ENCODE measurements around the gene THOP1.

The THOP1 gene

DNA sequence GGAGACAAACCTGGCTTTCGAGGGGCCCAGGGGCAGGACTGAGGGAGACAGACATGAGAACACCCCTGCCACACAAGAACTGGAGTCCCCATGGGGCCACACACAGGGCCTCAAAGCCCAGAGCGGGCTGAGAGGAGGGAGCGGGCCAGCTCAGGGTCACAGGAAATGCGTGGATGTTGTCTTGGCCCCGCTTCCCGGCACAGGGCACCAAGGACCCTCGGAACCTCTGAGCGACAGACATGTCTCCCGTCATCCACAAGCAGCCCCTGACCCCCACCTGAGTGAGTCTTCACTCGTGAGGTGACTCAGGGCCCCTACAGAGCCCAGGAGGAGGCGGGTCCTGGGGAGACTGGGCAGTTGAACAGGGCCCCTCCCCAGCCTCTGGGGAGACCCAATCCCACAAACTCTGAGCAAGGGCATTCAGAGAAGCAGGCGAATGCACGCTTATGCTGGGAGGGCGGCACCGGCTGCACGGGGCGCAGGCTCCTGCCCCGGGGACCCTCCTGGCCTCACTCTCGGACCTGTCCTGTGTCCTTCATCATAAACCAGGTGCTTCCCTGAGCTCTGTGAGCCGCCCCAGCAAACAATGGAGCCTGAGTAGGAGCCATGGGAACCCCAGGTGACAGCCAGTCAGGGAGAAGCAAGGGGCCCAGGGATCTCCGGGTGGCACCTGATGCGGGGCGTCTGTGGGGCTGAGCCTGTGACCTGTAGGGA is 22.4 kb upstream of the THOP1 start:
- DNase-seq = no peak

GRCh38 chr19:2763687-2764086 is 21.6 kb upstream of the THOP1 start:
- no peak for DNase-seq

- no peak for DNase-seq
Observed at GRCh38 chr19:2764945-2765344, 20.4 kb upstream of the THOP1 start.

DNA sequence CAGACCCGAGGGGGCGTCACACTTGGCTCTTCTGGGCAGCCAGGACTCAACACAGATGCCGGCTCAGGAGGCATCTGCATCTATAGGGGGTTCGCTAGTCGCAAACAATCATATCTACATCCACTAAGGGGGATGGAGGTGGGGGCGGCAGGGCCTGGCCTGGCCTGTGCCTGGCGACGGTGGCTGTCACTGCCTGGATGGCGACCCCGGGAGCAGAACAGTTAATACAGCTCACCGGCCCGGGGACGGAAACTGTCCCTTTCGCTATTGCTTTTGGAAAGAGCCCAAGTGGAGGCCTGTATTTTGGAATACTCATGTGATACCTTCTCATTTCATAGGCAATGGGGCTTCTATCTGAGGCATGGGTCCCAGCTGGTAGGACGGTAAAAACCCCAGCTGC is 19.9 kb upstream of the THOP1 start:
- DNase-seq = no peak

DNA sequence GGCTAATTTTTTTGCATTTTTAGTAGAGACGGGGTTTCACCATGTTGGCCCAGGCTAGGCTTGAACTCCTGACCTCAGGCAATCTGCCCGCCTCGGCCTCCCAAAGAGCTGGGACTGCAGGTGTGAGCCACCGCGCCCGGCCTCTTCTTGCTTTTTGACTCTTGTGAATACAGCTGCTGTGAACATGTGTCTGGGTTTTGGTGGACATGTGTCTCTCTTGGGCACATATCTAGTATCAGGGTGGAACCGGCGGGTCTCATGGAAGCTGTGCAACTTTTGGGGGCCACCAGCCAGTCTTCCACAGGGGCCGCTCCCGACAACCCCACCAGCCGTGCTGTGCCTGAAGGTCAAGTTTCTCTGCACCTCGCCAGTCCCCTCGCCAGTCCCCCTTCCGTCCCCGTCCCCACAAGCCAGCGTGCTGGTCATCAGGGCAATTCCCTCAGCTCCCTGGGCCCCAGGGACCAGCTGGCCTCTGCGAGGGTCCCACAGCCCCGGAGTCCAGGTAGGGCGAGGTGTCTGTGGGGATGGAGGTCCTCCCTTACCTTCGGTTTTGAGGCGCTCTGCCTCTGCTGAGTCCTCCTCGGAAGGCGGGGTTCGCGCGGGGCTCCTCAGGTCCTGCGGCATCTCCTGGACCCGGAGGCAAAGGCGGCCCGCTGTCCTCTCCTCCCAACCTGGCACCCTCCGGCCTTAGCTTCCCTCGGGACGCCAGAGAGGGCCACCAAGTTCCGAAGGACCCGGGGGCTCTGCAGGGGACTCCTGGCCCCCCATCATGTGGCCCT is 18.5 kb upstream of the THOP1 start:
- no peak for DNase-seq

DNA sequence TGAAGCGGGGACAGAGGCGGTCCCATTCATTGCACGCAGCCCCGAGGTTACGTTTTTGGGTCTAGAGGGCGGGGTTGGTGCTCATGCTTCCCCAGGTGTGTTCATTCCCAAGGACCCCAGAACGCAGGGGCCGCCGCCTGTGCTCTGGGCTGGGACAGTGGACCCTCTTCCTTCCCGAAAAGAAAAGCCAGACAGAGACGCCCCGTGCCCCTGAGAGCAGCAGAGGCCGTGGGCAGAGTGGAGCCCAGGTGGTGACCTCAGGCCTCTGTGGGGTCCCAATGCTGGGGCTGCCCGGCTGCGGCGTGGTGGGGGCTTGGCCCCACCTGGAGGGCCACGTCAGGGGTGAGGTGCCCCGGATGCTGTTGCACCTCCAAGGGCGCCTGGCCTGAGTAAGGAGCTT is 17.6 kb upstream of the THOP1 start:
- no peak for DNase-seq

- no peak for DNase-seq
Observed at GRCh38 chr19:2768365-2769132, 16.8 kb upstream of the THOP1 start.

DNA sequence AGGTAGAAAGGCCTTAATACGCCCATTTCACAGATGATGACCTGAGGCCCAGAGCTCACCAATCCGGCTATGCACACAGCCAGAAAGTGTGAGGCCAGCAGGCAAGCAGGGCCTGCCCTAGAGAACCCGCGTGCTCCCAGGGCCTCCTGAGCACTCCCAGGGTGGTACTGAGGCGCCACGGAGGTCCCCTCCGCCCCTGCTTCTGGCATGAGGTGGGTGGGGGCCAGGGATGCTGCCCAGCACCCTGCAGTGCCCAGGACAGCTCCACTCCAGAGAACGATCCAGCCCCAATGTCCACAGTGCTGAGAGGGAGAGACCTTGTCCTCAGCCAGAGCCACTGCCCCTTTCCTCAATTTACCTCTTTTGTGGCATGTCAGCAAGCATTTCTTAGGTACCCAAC is 16.1 kb upstream of the THOP1 start:
- DNase-seq = no peak

DNA sequence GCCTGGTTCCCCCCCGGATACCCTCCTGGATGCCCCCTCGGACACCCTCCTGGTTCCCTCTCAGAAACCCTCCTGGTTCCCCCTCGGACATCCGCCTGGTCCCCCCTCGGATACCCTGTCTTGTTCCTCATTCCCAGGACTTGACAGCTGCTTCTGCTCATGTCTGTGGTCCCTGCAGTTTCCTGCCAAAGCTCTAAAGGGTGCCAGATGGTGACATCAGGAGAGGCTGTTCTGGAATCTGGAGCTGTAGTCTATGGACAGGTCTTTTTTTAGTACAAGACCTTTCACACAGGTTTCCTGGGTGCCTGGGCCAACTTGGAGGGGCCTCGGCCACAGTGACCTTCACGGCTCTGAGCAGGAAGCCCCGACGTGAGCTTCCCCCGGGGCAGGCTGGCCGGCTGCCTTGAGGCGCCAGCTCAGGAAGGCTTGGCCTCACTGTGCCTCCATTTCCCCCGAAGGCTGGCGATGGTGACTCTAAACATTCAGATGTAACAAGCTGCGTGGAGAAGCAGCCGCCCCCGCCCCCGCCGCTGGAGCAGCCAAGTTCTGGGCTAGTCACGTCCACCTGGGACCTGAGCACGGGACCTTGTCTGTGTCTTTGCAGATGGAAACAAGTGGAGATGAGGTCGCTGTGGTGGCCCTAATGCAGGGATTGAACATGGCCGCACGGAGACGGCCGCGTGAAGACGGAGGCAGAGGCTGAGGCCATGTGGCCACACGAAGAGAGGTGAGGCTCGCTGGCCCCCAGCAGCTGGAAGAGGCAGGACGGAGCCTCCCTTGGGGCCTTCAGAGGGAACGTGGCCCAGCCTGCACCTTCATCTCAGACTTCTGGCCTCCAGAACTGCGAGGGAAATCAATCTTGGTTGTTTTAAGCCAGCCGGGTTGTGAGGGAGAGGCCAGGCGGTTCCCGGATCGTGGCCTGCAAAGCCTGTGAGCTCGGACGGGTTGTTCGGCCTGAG is 15.0 kb upstream of the THOP1 start:
- peak; percentile 96 to 97 for DNase-seq

DNA sequence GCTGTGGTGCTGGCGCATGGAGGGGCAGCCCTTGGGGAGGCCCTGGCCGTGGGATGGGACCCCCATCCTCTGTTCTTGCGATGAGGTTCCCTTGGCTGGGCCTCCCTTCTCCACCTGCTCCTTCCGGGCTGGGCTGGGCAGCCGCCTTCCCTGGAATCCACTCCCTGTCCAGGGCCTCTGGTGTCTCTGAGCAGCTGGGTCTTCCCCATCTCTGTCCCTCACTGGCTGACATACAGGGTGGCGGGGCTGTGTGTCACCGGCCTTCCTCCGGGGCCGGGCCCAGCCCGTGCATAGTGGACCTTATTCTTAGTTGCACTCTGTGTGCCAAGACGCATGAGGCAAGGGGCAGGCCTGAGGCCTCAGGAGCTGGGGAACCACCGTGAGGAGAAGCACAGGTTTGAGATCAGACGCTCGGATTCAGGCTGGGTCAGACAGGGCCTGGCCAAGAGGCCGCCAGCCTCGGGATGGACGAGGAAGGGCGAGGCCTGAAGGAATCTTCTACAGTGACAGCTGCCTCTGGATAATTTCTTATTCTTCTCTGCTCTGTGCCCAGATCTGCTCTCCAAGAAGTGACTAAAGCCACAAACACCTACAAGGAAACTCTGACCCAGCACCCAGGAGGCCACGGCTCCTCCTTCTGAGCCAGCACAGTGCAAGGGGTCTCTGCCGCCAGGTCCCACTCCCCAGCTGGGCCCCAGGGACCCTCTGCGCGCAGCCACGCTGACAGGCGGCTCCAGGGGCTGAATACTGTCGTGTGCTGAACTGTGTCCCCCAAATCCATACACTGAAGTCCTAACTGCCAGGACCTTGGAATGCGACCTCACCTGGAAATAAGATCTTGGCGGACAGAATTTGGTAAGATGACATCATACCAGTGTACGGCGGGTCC is 13.3 kb upstream of the THOP1 start:
- no peak for DNase-seq

GRCh38 chr19:2774083-2774679 is 11.1 kb upstream of the THOP1 start:
- no peak for DNase-seq

- DNase-seq = peak; percentile 47 to 56
Observed at GRCh38 chr19:2774953-2775555, 10.2 kb upstream of the THOP1 start.

- DNase-seq = peak; percentile 79 to 84
Observed at GRCh38 chr19:2775556-2776430, 9.5 kb upstream of the THOP1 start.

GRCh38 chr19:2777952-2778683 is 7.2 kb upstream of the THOP1 start:
- DNase-seq = no peak

GRCh38 chr19:2779121-2779740 is 6.1 kb upstream of the THOP1 start:
- DNase-seq = no peak

GRCh38 chr19:2780284-2780683 is 5.0 kb upstream of the THOP1 start:
- no peak for DNase-seq

DNA sequence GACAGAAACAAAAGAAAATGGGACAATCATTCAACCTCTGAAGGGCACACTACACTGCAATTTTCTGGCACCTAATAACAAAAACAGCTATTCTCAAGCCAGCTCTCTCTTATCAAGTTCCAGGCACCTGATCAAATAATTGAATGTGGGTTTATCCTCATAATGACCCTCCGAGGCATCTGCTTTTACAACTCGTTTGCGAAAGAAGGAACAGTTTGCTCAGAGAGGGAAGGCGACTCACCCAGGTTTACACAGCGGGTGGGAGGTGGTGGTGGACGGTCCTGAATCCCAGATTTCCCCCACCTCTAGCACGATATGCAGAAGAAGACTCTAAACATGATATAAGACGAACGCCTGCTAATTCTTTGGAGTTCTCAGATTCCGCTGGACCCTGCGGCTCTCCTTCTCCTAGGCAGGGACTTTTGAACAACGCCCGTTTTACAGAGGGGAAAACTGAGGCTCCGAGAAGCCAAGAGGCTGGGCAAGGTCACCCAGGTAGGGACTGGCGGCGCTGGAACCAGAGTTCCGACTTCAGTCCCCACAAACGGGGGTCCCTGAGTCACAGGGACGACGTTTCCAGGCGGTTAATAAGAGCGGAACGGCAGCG is 2.9 kb upstream of the THOP1 start:
- DNase-seq = peak in 1 of 2 experiments; percentile 6

Data from Kasumi-1 (cell line).